HUES6 (cell line): ENCODE results near the gene NLN.

Source experiments
- H3K27ac ChIP-seq: 2 replicates; pipeline ENCODE4 v1.7.0; 2013; ENCODE audit warnings: low read depth, mild to moderate bottlenecking, low read length, inconsistent platforms
- H3K27me3 ChIP-seq: 2 replicates; pipeline ENCODE4 v1.6.1; 2013; ENCODE audit warnings: low read length; ENCODE audit not compliant: control insufficient read depth, insufficient read depth
- H3K36me3 ChIP-seq: 2 replicates; pipeline ENCODE4 v1.6.1; 2013; ENCODE audit warnings: low read length; ENCODE audit not compliant: control insufficient read depth, insufficient read depth
- H3K4me1 ChIP-seq: 2 replicates; pipeline ENCODE4 v1.6.1; 2013; ENCODE audit warnings: low read length; ENCODE audit not compliant: control insufficient read depth, insufficient read depth
- H3K4me3 ChIP-seq: 2 replicates; pipeline ENCODE4 v1.5.1; 2013; ENCODE audit warnings: low read depth, low read length
- H3K9ac ChIP-seq: one replicate; pipeline ENCODE4 v1.6.1; 2013; ENCODE audit warnings: mild to moderate bottlenecking, low read length
- H3K9me3 ChIP-seq: 2 replicates; pipeline ENCODE4 v1.6.1; 2013; ENCODE audit warnings: low read depth, low read length; ENCODE audit not compliant: control insufficient read depth, insufficient read depth

The NLN gene

DNA sequence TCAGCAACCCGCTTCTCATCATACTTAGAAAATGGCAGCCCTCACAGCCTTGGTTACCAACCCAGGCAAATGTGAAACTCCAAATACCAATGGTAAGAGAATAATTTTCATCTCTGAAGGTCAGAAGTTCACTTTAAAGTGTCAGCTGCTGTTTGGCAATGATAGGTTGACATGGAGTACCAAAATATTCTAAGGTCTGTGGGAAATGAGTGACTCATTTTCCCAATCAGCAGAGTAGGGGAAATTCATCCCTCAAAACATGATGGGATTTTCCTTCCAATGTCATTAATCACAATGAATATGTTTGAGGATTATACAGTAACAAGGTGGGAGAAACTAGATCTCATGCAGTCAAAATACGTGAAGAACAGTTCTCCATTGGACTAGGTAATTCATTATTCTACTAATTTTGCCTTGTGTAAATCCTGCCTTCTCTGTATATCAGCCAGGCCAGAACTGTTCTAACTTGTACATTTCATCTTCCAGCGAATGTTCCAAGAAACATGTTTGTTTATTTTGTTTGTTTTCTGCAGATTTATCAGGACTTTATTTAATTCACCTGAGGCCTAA is 151.3 kb downstream of the NLN start:
- H3K27me3 ChIP-seq = no peaks in the 10 kb centered on the region
- H3K4me3 ChIP-seq = no peak overlapping the region

DNA sequence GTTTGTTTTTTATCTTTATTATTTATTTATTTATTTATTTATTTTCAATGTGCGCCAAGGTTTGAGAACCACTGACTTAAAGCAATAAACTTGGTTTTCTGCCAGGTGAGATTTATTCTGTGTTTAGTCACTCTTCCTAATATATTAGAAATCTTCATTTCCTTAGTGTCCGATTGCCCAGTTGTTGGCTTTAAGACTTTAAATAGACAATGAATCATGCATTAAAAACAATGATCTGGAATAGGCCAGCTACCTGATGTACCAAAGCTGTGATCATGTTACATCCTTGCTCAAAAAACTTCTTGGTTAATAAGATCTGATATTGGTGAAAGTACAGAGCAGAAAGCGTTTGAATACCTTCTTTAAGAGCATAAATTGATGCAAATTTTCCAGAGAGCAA is 152.2 kb downstream of the NLN start:
- Histone ChIP-seq H3K9ac (no peak overlapping the region), H3K9me3 (0 out of 2 replicates have a peak, but pooled peaks cover 2% of the 10 kb centered on the region), H3K4me1 (no peaks in the 10 kb centered on the region), H3K36me3 (no peaks in the 10 kb centered on the region), H3K27me3 (no peaks in the 10 kb centered on the region), H3K27ac (no peak overlapping the region), H3K4me3 (no peak overlapping the region)

More for the DNA sequence above, 151.3 kb downstream of the NLN start:
- no peak overlapping the region for H3K27ac ChIP-seq
- H3K9me3 ChIP-seq = 0 out of 2 replicates have a peak, but pooled peaks cover 2% of the 10 kb centered on the region
- H3K4me1 ChIP-seq = no peaks in the 10 kb centered on the region
- H3K36me3 ChIP-seq = no peaks in the 10 kb centered on the region
- no peak overlapping the region for H3K9ac ChIP-seq

DNA sequence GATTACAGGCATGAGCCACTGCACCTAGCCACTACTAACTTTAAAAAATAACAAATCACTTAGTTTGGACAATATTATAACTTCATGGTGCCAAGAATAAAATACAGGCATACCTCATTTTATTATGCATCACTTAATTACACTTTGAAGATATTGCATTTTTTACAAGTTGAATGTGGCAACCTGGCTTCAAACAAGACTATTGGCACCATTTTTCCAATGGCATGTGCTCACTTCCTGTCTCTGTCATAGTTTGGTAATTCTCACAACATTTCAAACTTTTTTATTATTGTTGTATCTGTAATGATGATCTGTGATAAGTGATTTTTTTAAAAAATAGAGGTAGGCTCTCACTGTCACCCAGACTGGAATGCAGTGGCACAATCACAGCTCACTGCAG is 154.5 kb downstream of the NLN start:
- H3K4me3 ChIP-seq = no peak overlapping the region
- no peaks in the 10 kb centered on the region for H3K27me3 ChIP-seq
- H3K27ac ChIP-seq = no peak overlapping the region
- no peaks in the 10 kb centered on the region for H3K4me1 ChIP-seq
- no peak overlapping the region for H3K9ac ChIP-seq
- 0 out of 2 replicates have a peak, but pooled peaks cover 2% of the 10 kb centered on the region for H3K9me3 ChIP-seq
- H3K36me3 ChIP-seq = no peaks in the 10 kb centered on the region

DNA sequence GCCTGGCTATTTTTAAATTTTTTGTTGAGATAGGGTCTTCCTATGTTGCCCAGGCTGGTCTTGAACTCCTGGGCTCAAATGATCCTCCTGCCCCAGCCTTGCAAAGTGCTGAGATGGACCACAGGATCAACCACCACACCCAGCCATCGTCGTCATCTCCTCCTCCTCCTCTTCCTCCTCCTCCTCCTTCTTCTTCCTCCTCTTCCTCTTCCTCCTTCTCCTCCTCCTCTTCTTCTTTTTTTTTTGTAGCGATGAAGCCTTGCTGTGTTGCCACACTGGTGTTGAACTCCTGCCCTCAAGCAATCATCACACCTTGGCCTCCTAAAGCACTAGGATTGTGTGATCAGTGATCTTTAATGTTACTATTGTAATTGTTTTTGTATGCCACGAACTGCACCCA is 155.0 kb downstream of the NLN start:
- Histone ChIP-seq H3K36me3 (no peaks in the 10 kb centered on the region), H3K4me3 (no peak overlapping the region), H3K4me1 (no peaks in the 10 kb centered on the region), H3K9me3 (0 out of 2 replicates have a peak, but pooled peaks cover 2% of the 10 kb centered on the region), H3K27ac (no peak overlapping the region), H3K27me3 (no peaks in the 10 kb centered on the region), H3K9ac (no peak overlapping the region)
